Stimulated activated CD8-positive, alpha-beta memory T cell treated with anti-CD3 and anti-CD28 coated beads, Interleukin-4, amount 100 ng/mL, for 24 hours (primary cell): ENCODE data around the gene OSBP.
A peak's percentile ranks its signal among the peaks of the same experiment; 100 is the strongest.
"Not testable (repeated sequence)": the region's sequence is repeated elsewhere in the genome, so short reads cannot be mapped to it uniquely, and the experiment has no call there.

Experiments
- DNase-seq: peaks from one replicate; pipeline ENCODE4 v3.0.0-alpha.2; 2020; ENCODE audit warnings: low read depth

OSBP gene

GRCh38 chr11:59615637-59616395 is at the start of gene OSBP:
Gene OSBP (minus strand): TSS chr11:59615774. CDS start chr11:59615664, 110 bp downstream.
- DNase-seq = peak; percentile 94

GRCh38 chr11:59660621-59661020 is 45.0 kb upstream of the OSBP start:
- no peak for DNase-seq

GRCh38 chr11:59659981-59660380 is 44.4 kb upstream of the OSBP start:
- DNase-seq = no peak

GRCh38 chr11:59658036-59658435 is 42.5 kb upstream of the OSBP start:
- DNase-seq = no peak

- no peak for DNase-seq
These were observed 39.3 kb upstream of the OSBP start for GRCh38 chr11:59654893-59655292.

GRCh38 chr11:59647245-59647980 is 31.8 kb upstream of the OSBP start:
- no peak for DNase-seq

GRCh38 chr11:59644528-59644927 is 29.0 kb upstream of the OSBP start:
- no peak for DNase-seq

- no peak for DNase-seq
These were observed 27.8 kb upstream of the OSBP start for GRCh38 chr11:59643390-59643789.

- no peak for DNase-seq
These were observed 25.6 kb upstream of the OSBP start for GRCh38 chr11:59641156-59641555.

GRCh38 chr11:59630493-59630892 is 14.9 kb upstream of the OSBP start:
- no peak for DNase-seq

- DNase-seq = no peak
These were observed 14.4 kb upstream of the OSBP start for GRCh38 chr11:59629996-59630395.

- DNase-seq = not testable (repeated sequence)
These were observed 11.4 kb upstream of the OSBP start for GRCh38 chr11:59626969-59627368.

GRCh38 chr11:59625703-59626102 is 10.1 kb upstream of the OSBP start:
- no peak for DNase-seq

GRCh38 chr11:59617876-59618275 is 2.3 kb upstream of the OSBP start:
- DNase-seq = no peak

- no peak for DNase-seq
These were observed 915 bp upstream of the OSBP start for GRCh38 chr11:59616396-59616982.

- peak; percentile 34 for DNase-seq
These were observed 396 bp downstream of the OSBP start for GRCh38 chr11:59615120-59615636.

- DNase-seq = no peak
These were observed 1.1 kb downstream of the OSBP start for GRCh38 chr11:59614277-59615119.

- no peak for DNase-seq
These were observed 3.7 kb downstream of the OSBP start for GRCh38 chr11:59611570-59612565.

- no peak for DNase-seq
These were observed 5.3 kb downstream of the OSBP start for GRCh38 chr11:59610289-59610688.

GRCh38 chr11:59607703-59608454 is 7.7 kb downstream of the OSBP start:
- DNase-seq = no peak
